Measurements from ENCODE around the gene RIPK1. TPM values are rescaled to one million over a fixed set of nuclear protein-coding genes. Genes with fewer than 3 reads are reported as not detected.
"Not testable (repeated sequence)": the region's sequence is repeated elsewhere in the genome, so short reads cannot be mapped to it uniquely, and the experiment has no call there.

The RIPK1 gene
- total RNA-seq, 1 donor from 2014 or later = 4.9 TPM

GRCh38 chr6:3053231-3053508 is 15.1 kb upstream of the RIPK1 start:
- no peak overlapping the region for H3K27ac ChIP-seq
- H3K27ac Mint-ChIP-seq = no peak overlapping the region
- peak overlapping the region; percentile 74 for H3K4me2 ChIP-seq
- peaks cover 2% of the 10 kb centered on the region for H3K36me3 Mint-ChIP-seq
- peaks cover 2% of the 10 kb centered on the region for H3K9me3 Mint-ChIP-seq
- TF ChIP-seq CTCF (IDR thresholded peaks at IDR 0.05) (no peak), EZH2phosphoT487 (IDR thresholded peaks at IDR 0.05) (no peak), EZH2 (IDR thresholded peaks at IDR 0.05) (no peak)
- peak overlapping the region; percentile 30 for H3K4me3 Mint-ChIP-seq
- no peaks in the 10 kb centered on the region for H3K79me2 ChIP-seq (ENCODE audit: low read depth)
- H3K4me3 ChIP-seq = peak overlapping the region; percentile 54
- H2AFZ ChIP-seq (replicated peaks) = peak overlapping the region; percentile 81
- H4K20me1 ChIP-seq (ENCODE audit: low read depth) = no peaks in the 10 kb centered on the region
- H3F3A ChIP-seq (ENCODE audit: low read depth) = peaks cover 28% of the 10 kb centered on the region
- H3K27me3 ChIP-seq = peaks cover 46% of the 10 kb centered on the region
- peaks cover 24% of the 10 kb centered on the region for H3K4me1 ChIP-seq
- H3K27me3 Mint-ChIP-seq (ENCODE audit: insufficient read depth, low read depth) = peaks cover 19% of the 10 kb centered on the region
- H3K9me3 ChIP-seq (ENCODE audit: low read depth) = no peaks in the 10 kb centered on the region
- peaks cover 26% of the 10 kb centered on the region for H3K4me1 Mint-ChIP-seq
- H3K9ac ChIP-seq = no peak overlapping the region
- no peaks in the 10 kb centered on the region for H3K36me3 ChIP-seq
- no peak for DNase-seq (ENCODE audit: low spot score)

- H3K4me3 ChIP-seq = peak overlapping the region; percentile 54
- peak overlapping the region; percentile 78 for H3K4me3 Mint-ChIP-seq
- peak; percentile 24 for DNase-seq (ENCODE audit: low spot score)
- not testable (repeated sequence) for H3K9me3 ChIP-seq (ENCODE audit: low read depth); H3K79me2 ChIP-seq (ENCODE audit: low read depth); H3K36me3 Mint-ChIP-seq; H3K9me3 Mint-ChIP-seq; H3K27ac ChIP-seq; H2AFZ ChIP-seq (replicated peaks); H4K20me1 ChIP-seq (ENCODE audit: low read depth); H3K9ac ChIP-seq; H3K36me3 ChIP-seq
- H3K27me3 ChIP-seq = peaks cover 46% of the 10 kb centered on the region
- H3K27me3 Mint-ChIP-seq (ENCODE audit: insufficient read depth, low read depth) = peaks cover 19% of the 10 kb centered on the region
- H3K4me1 Mint-ChIP-seq = peaks cover 26% of the 10 kb centered on the region
- peaks cover 28% of the 10 kb centered on the region for H3F3A ChIP-seq (ENCODE audit: low read depth)
- peak overlapping the region; percentile 76 for H3K27ac Mint-ChIP-seq
- H3K4me1 ChIP-seq = peaks cover 24% of the 10 kb centered on the region
- peak overlapping the region; percentile 74 for H3K4me2 ChIP-seq
Observed at GRCh38 chr6:3054229-3055157, 13.8 kb upstream of the RIPK1 start.

GRCh38 chr6:3055158-3055499 is 13.2 kb upstream of the RIPK1 start:
- H3K9me3 ChIP-seq (ENCODE audit: low read depth); H3K79me2 ChIP-seq (ENCODE audit: low read depth); DNase-seq (ENCODE audit: low spot score); H3K9me3 Mint-ChIP-seq; H4K20me1 ChIP-seq (ENCODE audit: low read depth); H3K36me3 Mint-ChIP-seq; H3K36me3 ChIP-seq; H3K27ac ChIP-seq; H3K9ac ChIP-seq; H2AFZ ChIP-seq (replicated peaks); H3K4me3 ChIP-seq: not testable (repeated sequence)
- H3K27me3 Mint-ChIP-seq (ENCODE audit: insufficient read depth, low read depth) = peaks cover 19% of the 10 kb centered on the region
- peak overlapping the region; percentile 78 for H3K4me3 Mint-ChIP-seq
- H3K4me1 Mint-ChIP-seq = peaks cover 26% of the 10 kb centered on the region
- peaks cover 24% of the 10 kb centered on the region for H3K4me1 ChIP-seq
- peaks cover 42% of the 10 kb centered on the region for H3K27me3 ChIP-seq
- peak overlapping the region; percentile 74 for H3K4me2 ChIP-seq
- peaks cover 28% of the 10 kb centered on the region for H3F3A ChIP-seq (ENCODE audit: low read depth)
- H3K27ac Mint-ChIP-seq = peak overlapping the region; percentile 76

GRCh38 chr6:3057063-3057770 is 11.1 kb upstream of the RIPK1 start:
- Mint-ChIP-seq H3K4me3 (no peak overlapping the region), H3K9me3 (peaks cover 6% of the 10 kb centered on the region), H3K27me3 (ENCODE audit: insufficient read depth, low read depth) (peaks cover 17% of the 10 kb centered on the region), H3K27ac (no peak overlapping the region), H3K36me3 (peaks cover 5% of the 10 kb centered on the region), H3K4me1 (peaks cover 26% of the 10 kb centered on the region)
- Histone ChIP-seq H3K4me2 (no peak overlapping the region), H3K9ac (no peak overlapping the region), H3K79me2 (ENCODE audit: low read depth) (no peaks in the 10 kb centered on the region), H3K27me3 (peaks cover 36% of the 10 kb centered on the region), H3K4me1 (peaks cover 24% of the 10 kb centered on the region), H3K4me3 (no peak overlapping the region), H4K20me1 (ENCODE audit: low read depth) (no peaks in the 10 kb centered on the region), H2AFZ (replicated peaks) (no peak overlapping the region), H3K9me3 (ENCODE audit: low read depth) (no peaks in the 10 kb centered on the region), H3F3A (ENCODE audit: low read depth) (peaks cover 28% of the 10 kb centered on the region), H3K36me3 (no peaks in the 10 kb centered on the region), H3K27ac (no peak overlapping the region)
- no peak for DNase-seq (ENCODE audit: low spot score)
- no peak for TF ChIP-seq EZH2 (IDR thresholded peaks at IDR 0.05)
- TF ChIP-seq CTCF (IDR thresholded peaks at IDR 0.05) = no peak
- TF ChIP-seq EZH2phosphoT487 (IDR thresholded peaks at IDR 0.05) = no peak
